HG03469 (cell line): Measurements from ENCODE around the gene CMKLR1.

ENCODE experiments used
- ATAC-seq: cut with Tn5 transposase; IDR thresholded peaks from one replicate; pipeline ENCODE4 v1.9.1; 2021; ENCODE audit warnings: mild to moderate bottlenecking, moderate library complexity, moderate number of reproducible peaks; ENCODE audit not compliant: unreplicated experiment

CMKLR1 gene

DNA sequence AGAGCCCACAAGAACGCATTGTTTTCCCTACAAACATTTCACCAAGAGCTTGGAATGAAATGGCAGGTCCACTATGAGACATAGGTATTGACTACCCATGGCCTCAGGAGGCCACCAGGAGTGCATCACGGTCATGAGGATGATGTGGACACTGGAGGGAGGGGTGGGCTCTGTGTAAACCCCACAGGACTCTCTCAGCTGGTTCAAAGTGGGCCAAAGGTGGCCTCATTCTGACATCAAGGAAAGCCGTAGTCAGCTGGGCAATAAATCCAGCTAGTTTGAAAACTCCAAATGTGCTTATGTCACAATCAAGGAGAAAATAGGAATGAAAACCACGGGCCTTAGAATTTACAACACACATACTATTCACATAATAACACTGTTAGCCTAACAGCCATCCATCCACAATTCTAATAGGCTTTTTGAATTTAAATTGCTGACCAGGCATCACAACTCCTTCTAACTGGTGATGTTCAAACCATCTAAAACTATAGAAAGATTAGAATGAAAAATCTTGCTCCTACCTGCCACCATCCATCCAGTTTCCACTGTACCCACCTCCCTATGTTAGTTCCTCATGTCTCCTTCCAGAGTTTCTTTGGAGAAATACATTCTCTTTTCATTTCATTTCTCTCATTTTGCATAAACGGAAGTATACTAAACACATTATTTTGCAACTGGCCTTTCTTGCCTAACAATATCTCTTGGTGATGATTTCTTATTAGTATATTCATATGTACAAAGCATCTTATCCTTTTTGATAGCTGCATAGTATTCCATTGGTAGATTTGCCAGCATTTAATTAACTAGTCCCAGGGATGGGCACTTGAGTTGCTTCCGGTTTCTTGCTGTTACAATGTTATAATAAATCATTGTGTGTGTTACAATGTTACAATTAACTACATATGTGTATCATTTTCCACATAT is 21.5 kb downstream of the CMKLR1 start:
- no peak for ATAC-seq

- no peak for ATAC-seq
These were observed 22.7 kb downstream of the CMKLR1 start for GRCh38 chr12:108316176-108317086.

DNA sequence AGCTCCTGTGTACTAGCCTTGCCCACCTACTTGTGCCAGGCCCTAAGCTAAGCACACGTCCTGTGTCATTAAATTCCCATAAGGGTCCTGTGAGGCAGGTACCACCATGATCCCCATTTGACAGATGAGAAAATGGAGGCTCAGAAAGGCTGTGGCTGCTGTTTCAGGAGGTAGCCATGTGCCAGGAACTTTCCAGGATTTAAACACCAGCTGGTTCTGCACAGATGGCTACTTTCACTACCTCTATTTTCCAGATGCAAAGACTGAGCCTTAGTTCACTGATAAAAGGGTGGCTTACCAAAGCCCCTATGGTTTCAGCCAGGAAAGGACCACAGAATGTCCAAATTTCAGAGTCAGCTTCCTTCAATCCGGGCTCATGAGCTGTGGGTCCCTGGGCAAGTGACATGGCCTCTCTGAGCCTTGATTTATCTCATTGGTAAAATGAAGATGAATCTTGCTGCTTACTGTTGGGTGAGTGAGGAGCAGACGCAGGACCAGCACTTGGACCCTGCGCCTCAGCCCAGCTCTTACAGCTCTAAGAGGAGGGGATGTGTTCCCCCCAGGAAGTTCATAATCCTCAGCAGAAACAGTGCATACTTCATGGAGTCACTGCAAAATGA is 23.5 kb downstream of the CMKLR1 start:
- ATAC-seq = no peak

GRCh38 chr12:108313606-108314351 is 25.3 kb downstream of the CMKLR1 start:
- ATAC-seq = no peak

DNA sequence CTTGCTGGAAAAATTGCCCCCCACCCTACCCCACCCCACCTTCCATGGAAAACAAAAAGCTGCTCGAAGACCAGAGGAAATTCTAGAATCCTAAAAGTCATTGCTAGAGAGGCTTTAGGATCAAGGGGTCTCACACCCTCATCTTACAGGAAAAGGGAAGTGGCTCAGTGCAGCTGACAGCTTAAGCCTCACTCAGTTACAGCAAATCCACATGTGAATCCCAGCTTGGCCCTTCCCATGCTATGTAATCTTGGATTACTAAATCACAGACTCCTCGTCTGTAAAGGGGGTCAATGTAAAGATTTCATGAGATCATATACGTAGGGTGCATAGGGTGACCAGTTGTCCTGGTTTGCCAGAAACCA is 25.9 kb downstream of the CMKLR1 start:
- no peak for ATAC-seq

DNA sequence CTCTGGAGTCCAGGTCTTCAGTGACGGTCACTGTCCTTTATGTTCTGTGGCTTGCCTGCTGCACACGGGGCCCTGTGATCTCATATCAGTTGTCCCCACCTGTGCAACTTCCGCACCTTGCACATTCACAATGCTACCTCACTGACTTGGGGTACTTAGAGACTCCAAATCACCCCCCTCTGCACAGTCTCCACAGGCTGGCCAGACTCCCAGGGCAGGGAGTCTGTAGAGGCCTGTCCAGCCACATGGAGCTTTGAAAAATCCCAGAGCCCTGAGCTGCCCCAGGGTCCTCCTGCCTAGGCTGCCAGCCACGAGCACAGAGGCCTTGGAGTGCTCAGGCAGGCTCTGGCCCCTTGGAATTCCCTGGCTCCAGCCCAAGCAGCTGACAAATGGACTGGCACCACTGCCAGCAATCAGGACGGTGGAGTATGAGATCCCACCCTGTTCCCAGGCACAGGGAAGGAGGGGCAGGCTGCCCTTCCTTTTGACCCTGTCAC is 26.4 kb downstream of the CMKLR1 start:
- ATAC-seq = no peak

DNA sequence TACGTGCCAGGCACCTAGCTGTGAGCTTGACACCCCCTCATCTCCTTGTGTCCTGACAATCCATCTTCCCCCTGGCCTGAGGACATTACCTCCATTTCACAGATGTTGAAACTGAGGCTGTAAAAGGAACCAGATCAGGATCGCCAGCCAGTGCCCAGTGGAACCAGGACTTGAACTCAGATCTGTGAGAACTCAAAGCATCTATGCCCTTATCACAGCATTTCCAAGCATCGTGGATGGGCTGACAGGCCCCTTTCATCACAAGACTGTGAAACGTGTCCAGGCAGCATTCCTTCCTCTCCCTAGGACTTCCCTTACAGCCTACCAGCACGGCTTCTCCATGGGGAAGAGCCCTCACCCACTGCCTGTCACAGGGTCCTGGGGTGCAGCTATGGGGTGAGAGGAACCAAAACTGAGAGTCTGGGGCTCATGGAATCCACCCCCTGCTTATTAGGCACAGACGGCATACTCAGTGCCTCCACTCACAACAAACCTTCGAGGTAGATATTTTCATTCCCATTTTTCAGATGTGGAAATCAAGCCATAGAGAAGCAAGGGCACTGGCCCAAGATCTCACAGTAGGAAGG is 26.9 kb downstream of the CMKLR1 start:
- ATAC-seq = no peak

DNA sequence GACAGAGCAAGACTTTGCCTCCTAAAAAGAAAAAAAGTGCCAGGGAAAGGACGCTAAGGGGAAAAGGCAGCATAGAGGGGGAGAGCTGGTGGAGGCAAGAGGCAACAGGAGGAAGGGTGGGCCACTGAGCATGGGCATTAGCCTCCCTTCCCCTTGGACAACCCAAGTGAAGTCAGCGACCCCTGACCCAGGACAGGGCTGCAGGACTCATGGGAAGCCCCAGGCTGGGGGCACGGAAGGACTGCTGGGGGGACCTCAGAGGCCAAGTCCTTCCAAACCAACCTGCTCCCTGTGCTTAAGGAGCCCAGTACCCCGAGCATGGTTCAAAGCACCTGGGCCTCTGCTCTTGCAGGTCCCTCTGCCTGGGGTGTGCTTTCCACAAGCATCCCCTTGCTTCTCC is 27.5 kb downstream of the CMKLR1 start:
- ATAC-seq = no peak

DNA sequence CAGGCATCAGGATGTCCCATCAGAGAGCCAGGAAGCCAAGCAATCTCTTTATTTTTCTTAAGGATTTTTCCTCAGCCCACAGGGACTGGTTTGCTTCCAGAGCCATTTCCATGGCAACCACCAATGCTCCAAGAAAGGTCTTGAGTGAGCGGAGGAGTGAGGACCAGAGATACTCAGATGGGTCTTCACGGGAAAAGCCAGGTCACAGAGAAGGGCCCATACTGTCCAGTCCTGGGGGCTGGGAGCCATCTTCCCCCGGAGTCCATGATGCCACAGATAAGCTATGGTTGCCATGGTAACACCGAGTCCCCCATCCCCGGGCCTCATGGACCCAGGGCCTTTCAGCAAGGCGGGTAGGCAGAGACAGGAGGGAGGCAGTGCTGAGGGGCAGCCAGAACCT is 28.6 kb downstream of the CMKLR1 start:
- ATAC-seq = no peak

- no peak for ATAC-seq
These were observed 29.3 kb downstream of the CMKLR1 start for GRCh38 chr12:108309674-108310312.

DNA sequence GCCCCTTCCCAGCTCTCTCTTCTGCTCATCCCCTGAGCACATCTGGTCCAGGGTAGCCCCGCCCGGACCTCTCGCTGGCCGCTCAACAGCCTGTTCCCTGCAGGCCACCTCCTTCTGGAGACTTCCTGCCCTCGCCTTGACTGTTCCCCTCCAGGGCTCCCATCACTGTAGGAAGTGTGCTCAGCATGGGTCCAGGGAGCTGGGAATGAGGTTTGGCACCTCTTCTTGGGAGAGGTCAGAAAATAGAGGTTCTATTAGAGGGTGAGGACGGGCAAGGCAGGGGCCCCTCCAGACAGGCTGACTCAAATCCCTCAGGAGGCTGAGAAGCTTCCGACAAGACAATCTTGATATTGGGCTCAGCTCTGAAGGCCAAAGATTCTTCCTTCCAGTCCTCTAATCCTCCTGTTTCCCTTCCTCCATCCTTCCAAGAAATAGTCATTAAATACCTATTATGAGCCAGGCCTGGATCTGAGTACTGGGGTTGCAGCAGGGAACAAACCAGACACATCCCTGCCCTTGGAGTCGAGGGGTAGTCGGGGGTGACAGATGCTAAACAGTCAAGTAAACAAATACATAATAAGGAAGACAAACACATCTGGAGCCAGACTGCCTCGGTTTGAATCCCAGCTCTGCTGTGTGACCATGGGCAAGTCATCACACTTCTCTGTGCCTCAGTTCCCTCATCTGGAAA is 30.6 kb downstream of the CMKLR1 start:
- ATAC-seq = no peak

DNA sequence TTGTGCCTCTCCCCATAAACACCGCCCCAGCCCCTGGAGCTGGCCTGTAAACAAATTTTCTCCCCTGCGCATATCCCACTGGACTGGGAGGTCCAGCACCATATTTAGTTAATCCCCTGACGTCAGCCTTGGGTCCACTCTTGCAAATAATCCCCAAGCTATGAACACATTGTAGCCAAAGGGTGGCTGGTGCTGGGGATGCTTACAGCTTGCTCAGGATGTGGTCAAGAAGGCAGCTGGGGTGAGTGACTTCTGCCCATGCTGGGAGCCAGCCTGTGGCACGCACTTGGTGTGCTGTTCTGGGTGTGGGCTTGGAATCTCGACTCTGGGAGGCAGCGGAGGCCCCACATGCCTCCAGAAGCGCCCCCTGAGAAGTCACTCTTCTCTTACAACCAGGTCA is 32.1 kb downstream of the CMKLR1 start:
- ATAC-seq = no peak

DNA sequence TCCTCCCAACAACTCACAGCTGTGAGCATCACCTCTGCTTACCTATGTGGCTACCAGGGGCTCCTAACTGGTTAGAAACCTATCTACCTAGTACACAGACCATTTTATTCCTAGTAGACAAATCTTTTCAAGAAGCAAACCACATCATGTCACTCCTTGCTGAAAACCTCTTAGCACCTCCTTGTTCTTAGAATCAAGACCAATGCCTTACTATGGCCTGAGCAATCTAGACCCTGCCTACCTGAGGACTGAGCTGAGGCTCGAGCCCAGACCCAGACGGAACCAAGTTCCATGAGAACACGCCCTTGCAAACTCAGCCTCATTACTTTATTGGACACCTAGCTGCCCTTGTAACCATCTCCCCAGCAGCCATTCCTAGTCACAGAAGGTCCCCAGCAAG is 32.6 kb downstream of the CMKLR1 start:
- ATAC-seq = no peak

- ATAC-seq = no peak
These were observed 33.1 kb downstream of the CMKLR1 start for GRCh38 chr12:108305991-108306501.

DNA sequence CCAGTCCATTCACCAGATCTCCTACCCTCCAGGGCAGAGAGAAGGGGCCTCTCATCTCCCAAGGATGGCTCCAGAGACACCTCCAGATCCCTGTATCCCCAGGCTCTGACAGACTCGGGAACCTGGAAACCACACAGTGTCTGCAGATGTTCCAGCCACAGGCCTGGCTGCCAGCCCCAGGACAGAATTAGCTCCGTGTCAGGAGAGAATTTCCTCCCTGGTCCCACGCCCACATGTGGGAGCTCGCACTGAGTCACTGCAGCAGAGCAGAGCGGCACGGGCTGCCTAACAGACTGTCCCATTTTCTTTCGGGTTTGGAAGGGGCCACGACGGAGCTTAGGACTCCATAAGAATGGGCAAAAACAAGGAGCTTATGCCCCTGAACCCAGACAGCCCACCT is 33.6 kb downstream of the CMKLR1 start:
- no peak for ATAC-seq

DNA sequence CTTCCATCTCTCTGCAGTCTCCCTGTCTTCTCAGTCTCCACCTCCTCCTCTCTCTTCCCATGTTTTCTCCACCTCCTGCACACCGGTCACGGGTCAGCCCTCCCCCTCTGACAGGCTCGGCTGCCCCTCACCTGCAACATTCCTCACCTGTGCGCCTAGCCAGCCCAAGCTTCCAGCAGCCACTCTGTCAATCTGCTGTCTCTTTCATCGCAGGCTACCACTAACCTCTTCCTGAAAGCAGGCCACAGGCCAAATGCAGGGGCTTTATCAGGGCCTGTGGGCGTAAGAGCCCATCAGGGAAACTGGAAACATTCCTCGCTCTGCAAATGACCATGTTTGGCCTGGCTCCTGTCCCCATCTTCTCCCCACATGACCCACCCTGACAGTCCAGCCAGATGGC is 34.5 kb downstream of the CMKLR1 start:
- no peak for ATAC-seq

DNA sequence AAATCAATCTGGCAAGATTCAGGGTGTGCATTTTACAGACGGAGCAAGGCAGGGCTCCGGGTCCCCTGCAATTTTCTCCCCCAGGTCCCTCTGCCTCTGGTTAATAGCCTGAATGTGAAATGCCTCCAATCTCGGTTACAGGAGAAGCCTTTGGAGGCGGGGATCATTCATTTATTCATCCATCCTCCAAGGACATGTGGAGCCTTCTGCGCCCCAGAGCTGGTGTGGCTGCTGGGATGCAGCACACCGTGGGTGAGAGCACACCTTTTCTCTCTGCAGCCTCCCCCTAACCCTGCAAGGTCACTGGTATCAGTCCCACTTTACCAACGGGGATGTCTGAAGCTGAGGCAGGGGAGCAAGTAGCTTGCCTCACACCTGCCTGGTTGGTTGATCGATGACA is 35.4 kb downstream of the CMKLR1 start:
- ATAC-seq = no peak

- ATAC-seq = no peak
These were observed 36.5 kb downstream of the CMKLR1 start for GRCh38 chr12:108302403-108303311.
